ENCODE data around the gene BCKDHA. TPM values are rescaled to one million over a fixed set of nuclear protein-coding genes. Genes with fewer than 3 reads are reported as not detected.

The BCKDHA gene
- total RNA-seq, 1 donor from 2014 or later: 16.3 TPM

GRCh38 chr19:41443813-41444455 is 46.3 kb downstream of the BCKDHA start:
- no peak overlapping the region for H3K4me3 Mint-ChIP-seq (ENCODE audit: low read depth)
- TF ChIP-seq CTCF (IDR thresholded peaks at IDR 0.05; ENCODE audit: unreplicated experiment): no peak
- H3K27me3 Mint-ChIP-seq: peaks cover 35% of the 10 kb centered on the region
- no peaks in the 10 kb centered on the region for H3K36me3 Mint-ChIP-seq (ENCODE audit: insufficient read depth)
- H3K27ac Mint-ChIP-seq: no peak overlapping the region
- DNase-seq (ENCODE audit: low spot score, unreplicated experiment): no peak
- H3K4me1 Mint-ChIP-seq (ENCODE audit: low read depth): no peaks in the 10 kb centered on the region
- no peaks in the 10 kb centered on the region for H3K9me3 Mint-ChIP-seq (ENCODE audit: low read depth)

GRCh38 chr19:41445575-41445974 is 48.0 kb downstream of the BCKDHA start:
- Mint-ChIP-seq H3K27me3 (peaks cover 43% of the 10 kb centered on the region), H3K9me3 (ENCODE audit: low read depth) (no peaks in the 10 kb centered on the region), H3K4me3 (ENCODE audit: low read depth) (no peak overlapping the region), H3K36me3 (ENCODE audit: insufficient read depth) (no peaks in the 10 kb centered on the region), H3K4me1 (ENCODE audit: low read depth) (peaks cover 2% of the 10 kb centered on the region), H3K27ac (no peak overlapping the region)
- no peak for DNase-seq (ENCODE audit: low spot score, unreplicated experiment)
- TF ChIP-seq CTCF (IDR thresholded peaks at IDR 0.05; ENCODE audit: unreplicated experiment): no peak

- H3K4me3 Mint-ChIP-seq (ENCODE audit: low read depth): no peak overlapping the region
- H3K4me1 Mint-ChIP-seq (ENCODE audit: low read depth): peaks cover 2% of the 10 kb centered on the region
- no peak overlapping the region for H3K27ac Mint-ChIP-seq
- H3K27me3 Mint-ChIP-seq: peaks cover 43% of the 10 kb centered on the region
- no peak for DNase-seq (ENCODE audit: low spot score, unreplicated experiment)
- H3K36me3 Mint-ChIP-seq (ENCODE audit: insufficient read depth): no peaks in the 10 kb centered on the region
- no peak for TF ChIP-seq CTCF (IDR thresholded peaks at IDR 0.05; ENCODE audit: unreplicated experiment)
- no peaks in the 10 kb centered on the region for H3K9me3 Mint-ChIP-seq (ENCODE audit: low read depth)
These were observed 50.2 kb downstream of the BCKDHA start for GRCh38 chr19:41447732-41448332.

GRCh38 chr19:41449079-41449864 is 51.7 kb downstream of the BCKDHA start:
- Mint-ChIP-seq H3K9me3 (ENCODE audit: low read depth) (no peaks in the 10 kb centered on the region), H3K27ac (no peak overlapping the region), H3K36me3 (ENCODE audit: insufficient read depth) (no peaks in the 10 kb centered on the region), H3K4me1 (ENCODE audit: low read depth) (peaks cover 2% of the 10 kb centered on the region), H3K27me3 (peaks cover 30% of the 10 kb centered on the region), H3K4me3 (ENCODE audit: low read depth) (no peak overlapping the region)
- DNase-seq (ENCODE audit: low spot score, unreplicated experiment): peak; percentile 78
- TF ChIP-seq CTCF (IDR thresholded peaks at IDR 0.05; ENCODE audit: unreplicated experiment): peak; percentile 99

- Mint-ChIP-seq H3K27me3 (peaks cover 28% of the 10 kb centered on the region), H3K4me1 (ENCODE audit: low read depth) (peaks cover 2% of the 10 kb centered on the region), H3K36me3 (ENCODE audit: insufficient read depth) (no peaks in the 10 kb centered on the region)
These were observed 52.2 kb downstream of the BCKDHA start for GRCh38 chr19:41449865-41450178.

More at GRCh38 chr19:41449865-41450178, 52.2 kb downstream of the BCKDHA start:
- no peak overlapping the region for H3K4me3 Mint-ChIP-seq (ENCODE audit: low read depth)
- H3K9me3 Mint-ChIP-seq (ENCODE audit: low read depth): no peaks in the 10 kb centered on the region
- no peak for DNase-seq (ENCODE audit: low spot score, unreplicated experiment)
- no peak for TF ChIP-seq CTCF (IDR thresholded peaks at IDR 0.05; ENCODE audit: unreplicated experiment)
- H3K27ac Mint-ChIP-seq: no peak overlapping the region

Measured in progenitor cell of endocrine pancreas (in vitro differentiated cells).